EL (cell line): ENCODE results near the gene TCERG1.

Source experiments
- DNase-seq: peaks from one replicate; pipeline ENCODE4 v3.0.0-alpha.2; 2016

Gene TCERG1

GRCh38 chr5:146446861-146447733 is at the start of gene TCERG1:
Gene TCERG1, plus strand, starts transcription at chr5:146447333. Its CDS starts 17 bp downstream, at chr5:146447350.
- peak; percentile 100 for DNase-seq

GRCh38 chr5:146398826-146399225 is 48.3 kb upstream of the TCERG1 start:
- DNase-seq: no peak

- no peak for DNase-seq
Measured at GRCh38 chr5:146399481-146399880, 47.7 kb upstream of the TCERG1 start.

GRCh38 chr5:146400201-146400600 is 46.9 kb upstream of the TCERG1 start:
- no peak for DNase-seq

- no peak for DNase-seq
Measured at GRCh38 chr5:146401021-146401420, 46.1 kb upstream of the TCERG1 start.

GRCh38 chr5:146402949-146403348 is 44.2 kb upstream of the TCERG1 start:
- DNase-seq: no peak

- peak; percentile 59 for DNase-seq
Measured at GRCh38 chr5:146409054-146409671, 38.0 kb upstream of the TCERG1 start.

- DNase-seq: no peak
Measured at GRCh38 chr5:146410272-146410671, 36.9 kb upstream of the TCERG1 start.

GRCh38 chr5:146419696-146420095 is 27.4 kb upstream of the TCERG1 start:
- no peak for DNase-seq

GRCh38 chr5:146425023-146425422 is 22.1 kb upstream of the TCERG1 start:
- no peak for DNase-seq

GRCh38 chr5:146426305-146426704 is 20.8 kb upstream of the TCERG1 start:
- DNase-seq: no peak

GRCh38 chr5:146426853-146427618 is 20.1 kb upstream of the TCERG1 start:
- DNase-seq: peak; percentile 55

- DNase-seq: no peak
Measured at GRCh38 chr5:146427619-146427997, 19.5 kb upstream of the TCERG1 start.

GRCh38 chr5:146428658-146429057 is 18.5 kb upstream of the TCERG1 start:
- no peak for DNase-seq

- no peak for DNase-seq
Measured at GRCh38 chr5:146440353-146440752, 6.8 kb upstream of the TCERG1 start.

- DNase-seq: no peak
Measured at GRCh38 chr5:146440870-146441495, 6.2 kb upstream of the TCERG1 start.

GRCh38 chr5:146441896-146442295 is 5.2 kb upstream of the TCERG1 start:
- peak; percentile 49 for DNase-seq

GRCh38 chr5:146447734-146448380 is 724 bp downstream of the TCERG1 start:
- DNase-seq: peak; percentile 60

- no peak for DNase-seq
Measured at GRCh38 chr5:146448783-146449519, 1.8 kb downstream of the TCERG1 start.

- no peak for DNase-seq
Measured at GRCh38 chr5:146450002-146450401, 2.9 kb downstream of the TCERG1 start.

GRCh38 chr5:146451411-146451810 is 4.3 kb downstream of the TCERG1 start:
- DNase-seq: no peak

GRCh38 chr5:146457431-146457830 is 10.3 kb downstream of the TCERG1 start:
- DNase-seq: no peak
